ENCODE results near the gene BCL11A.

GRCh38 chr2:60438131-60438530, 115.3 kb downstream of the BCL11A start:
- TF ChIP-seq EP300 (IDR thresholded peaks at IDR 0.05; ENCODE audit: borderline replicate concordance) (no peak), USF1 (IDR thresholded peaks at IDR 0.05) (no peak), TAF1 (IDR thresholded peaks at IDR 0.05; ENCODE audit: low read depth) (no peak), YY1 (IDR thresholded peaks at IDR 0.05; ENCODE audit: low read depth) (no peak), RAD21 (IDR thresholded peaks at IDR 0.05; ENCODE audit: low read depth) (no peak), CEBPB (IDR thresholded peaks at IDR 0.05) (no peak), REST (IDR thresholded peaks at IDR 0.05; ENCODE audit: low read depth) (no peak), FOXM1 (IDR thresholded peaks at IDR 0.05; ENCODE audit: borderline replicate concordance, low read depth) (no peak), NFIC (IDR thresholded peaks at IDR 0.05) (no peak), CREB1 (IDR thresholded peaks at IDR 0.05; ENCODE audit: low read depth) (no peak), MAX (IDR thresholded peaks at IDR 0.05) (no peak), ZBTB7A (IDR thresholded peaks at IDR 0.05; ENCODE audit: low read depth) (no peak), EGR1 (IDR thresholded peaks at IDR 0.05) (no peak), TEAD4 (IDR thresholded peaks at IDR 0.05) (no peak)

All from Ishikawa (cell line).